DND-41 (cell line): ENCODE results near the gene NUAK1.

Experiments used
- ATAC-seq: fragments of 200-7000 bp; cut with Tn5 transposase; 3 replicates; pipeline ENCODE4 v1.9.1; 2021; ENCODE audit warnings: low read depth; ENCODE audit not compliant: insufficient read depth
- DNase-seq: peaks from one replicate; pipeline ENCODE4 v3.0.0-alpha.2; 2020
- H2AFZ ChIP-seq: 2 replicates; pipeline ENCODE4 v1.6.0; 2012; ENCODE audit warnings: low read depth, low read length
- H3K27ac ChIP-seq: 2 replicates; pipeline ENCODE4 v1.5.1; 2012; ENCODE audit warnings: low read length, inconsistent platforms
- H3K27me3 ChIP-seq: fragments of 200-600 bp; sonication (generic); 2 replicates; pipeline ENCODE4 v1.6.0; 2012; ENCODE audit warnings: low read length, mild to moderate bottlenecking, inconsistent platforms; ENCODE audit not compliant: insufficient read depth, poor library complexity
- H3K36me3 ChIP-seq: 2 replicates; pipeline ENCODE4 v1.5.1; 2012; ENCODE audit warnings: low read length, inconsistent platforms; ENCODE audit not compliant: insufficient read depth
- H3K4me1 ChIP-seq: 2 replicates; pipeline ENCODE4 v1.5.1; 2012; ENCODE audit warnings: mild to moderate bottlenecking, low read length; ENCODE audit not compliant: insufficient read depth
- H3K4me2 ChIP-seq: 2 replicates; pipeline ENCODE4 v1.6.0; 2012; ENCODE audit warnings: mild to moderate bottlenecking, moderate library complexity, low read length, inconsistent platforms; ENCODE audit not compliant: insufficient read depth
- H3K4me3 ChIP-seq, 2 experiments: fragments of 200-600 bp in 1 of 2; shearing (Covaris generic) in 1 of 2; 2 replicates each; pipeline ENCODE4 v1.5.1; 2012 to 2016; ENCODE audit warnings: inconsistent platforms in 2 of 2, low read length in 2 of 2, mild to moderate bottlenecking in 2 of 2, low read depth in 1 of 2, moderate library complexity in 1 of 2
- H3K79me2 ChIP-seq: 2 replicates; pipeline ENCODE4 v1.6.0; 2012; ENCODE audit warnings: low read length, inconsistent platforms; ENCODE audit not compliant: insufficient read depth
- H3K9ac ChIP-seq: 2 replicates; pipeline ENCODE4 v1.6.0; 2012; ENCODE audit warnings: low read depth, mild to moderate bottlenecking, inconsistent platforms, low read length, moderate library complexity
- H3K9me3 ChIP-seq: 2 replicates; pipeline ENCODE4 v1.5.1; 2012; ENCODE audit warnings: low read length, moderate library complexity, mild to moderate bottlenecking, inconsistent platforms; ENCODE audit not compliant: insufficient read depth, severe bottlenecking
- H4K20me1 ChIP-seq: 2 replicates; pipeline ENCODE4 v1.6.0; 2012; ENCODE audit warnings: low read length; ENCODE audit not compliant: insufficient read depth
- CTCF ChIP-seq: IDR thresholded peaks from 2 replicates; pipeline ENCODE4 v1.5.1; 2012; ENCODE audit warnings: borderline replicate concordance, low read length, moderate library complexity, mild to moderate bottlenecking; ENCODE audit not compliant: poor library complexity, severe bottlenecking; ENCODE audit errors: extremely low read depth
- EZH2 ChIP-seq: IDR thresholded peaks from 3 replicates; pipeline ENCODE4 v1.6.1; 2012; ENCODE audit warnings: borderline replicate concordance, low read depth, mild to moderate bottlenecking, moderate library complexity, low read length, inconsistent platforms; ENCODE audit not compliant: severe bottlenecking

NUAK1 gene

GRCh38 chr12:106112145-106112821 lies 26.5 kb downstream of the NUAK1 start:
- H3K27ac ChIP-seq = no peak overlapping the region
- H3K9me3 ChIP-seq = no peaks in the 10 kb centered on the region
- H4K20me1 ChIP-seq = no peaks in the 10 kb centered on the region; the same call in 1 of the 2 replicates
- H3K79me2 ChIP-seq = no peaks in the 10 kb centered on the region
- H3K4me3 ChIP-seq = no peak overlapping the region
- H3K9ac ChIP-seq = no peak overlapping the region
- H2AFZ ChIP-seq = no peak overlapping the region
- no peaks in the 10 kb centered on the region for H3K36me3 ChIP-seq
- H3K4me1 ChIP-seq = no peaks in the 10 kb centered on the region
- no peak overlapping the region for H3K4me2 ChIP-seq
- peaks cover 22% of the 10 kb centered on the region for H3K27me3 ChIP-seq
- no peak for TF ChIP-seq EZH2
- no peak for TF ChIP-seq CTCF
- ATAC-seq (no peak), DNase-seq (no peak)

- no peak for ATAC-seq
- H3K4me2 ChIP-seq = no peak overlapping the region
- no peak for TF ChIP-seq CTCF
- no peak overlapping the region for H3K9ac ChIP-seq
- DNase-seq = no peak
- no peaks in the 10 kb centered on the region for H3K79me2 ChIP-seq
- H3K36me3 ChIP-seq = no peaks in the 10 kb centered on the region
- peaks cover 29% of the 10 kb centered on the region for H3K27me3 ChIP-seq
- H4K20me1 ChIP-seq = no peaks in the 10 kb centered on the region
- no peak overlapping the region for H3K4me3 ChIP-seq
- H3K4me1 ChIP-seq = no peaks in the 10 kb centered on the region
- H3K27ac ChIP-seq = no peak overlapping the region
- H2AFZ ChIP-seq = no peak overlapping the region
- H3K9me3 ChIP-seq = no peaks in the 10 kb centered on the region
Observed at GRCh38 chr12:106110626-106111300, 28.0 kb downstream of the NUAK1 start.

- Histone ChIP-seq H3K4me2 (no peak overlapping the region), H3K79me2 (no peaks in the 10 kb centered on the region)
- ATAC-seq = no peak
Observed at GRCh38 chr12:106109168-106109910, 29.4 kb downstream of the NUAK1 start.

More at GRCh38 chr12:106109168-106109910, 29.4 kb downstream of the NUAK1 start:
- H3K4me3 ChIP-seq = no peak overlapping the region
- H4K20me1 ChIP-seq = no peaks in the 10 kb centered on the region
- H2AFZ ChIP-seq = no peak overlapping the region
- H3K9me3 ChIP-seq = no peaks in the 10 kb centered on the region
- H3K9ac ChIP-seq = no peak overlapping the region
- no peak for TF ChIP-seq CTCF
- H3K36me3 ChIP-seq = no peaks in the 10 kb centered on the region
- no peak for DNase-seq
- no peak overlapping the region for H3K27ac ChIP-seq
- no peaks in the 10 kb centered on the region for H3K4me1 ChIP-seq
- peaks cover 29% of the 10 kb centered on the region for H3K27me3 ChIP-seq
